H9 (cell line): ENCODE data around the gene DSTYK. TPM values are rescaled to one million over a fixed set of nuclear protein-coding genes. Genes with fewer than 3 reads are reported as not detected.

Experiments
- DNase-seq: peaks from one replicate; pipeline ENCODE4 v3.0.0-alpha.2; 2017
- H2AFZ ChIP-seq: one replicate; pipeline ENCODE4 v1.6.1; 2013; ENCODE audit warnings: mild to moderate bottlenecking, low read length, control low read depth, moderate library complexity
- H2AK5ac ChIP-seq: 2 replicates; pipeline ENCODE4 v1.6.1; 2013; ENCODE audit warnings: low read length, control low read depth, mixed read lengths; ENCODE audit not compliant: insufficient read length
- H2BK120ac ChIP-seq: one replicate; pipeline ENCODE4 v1.6.1; 2013; ENCODE audit warnings: low read depth, mild to moderate bottlenecking, low read length, control low read depth, inconsistent platforms; ENCODE audit not compliant: poor library complexity, severe bottlenecking
- H2BK12ac ChIP-seq: 2 replicates; pipeline ENCODE4 v1.6.1; 2013; ENCODE audit warnings: low read length, control low read depth, mixed read lengths, low read depth; ENCODE audit not compliant: insufficient read length
- H2BK15ac ChIP-seq: 2 replicates; pipeline ENCODE4 v1.6.1; 2013; ENCODE audit warnings: low read depth, low read length, control low read depth
- H2BK20ac ChIP-seq: one replicate; pipeline ENCODE4 v1.6.1; 2013; ENCODE audit warnings: low read depth, mild to moderate bottlenecking, low read length, control low read depth, inconsistent platforms; ENCODE audit not compliant: poor library complexity, severe bottlenecking
- H2BK5ac ChIP-seq: 2 replicates; pipeline ENCODE4 v1.6.1; 2013; ENCODE audit warnings: low read length, control low read depth, mixed read lengths; ENCODE audit not compliant: insufficient read length
- H3K14ac ChIP-seq: 2 replicates; pipeline ENCODE4 v1.6.1; 2013; ENCODE audit warnings: low read length, control low read depth; ENCODE audit not compliant: insufficient read depth
- H3K18ac ChIP-seq: 2 replicates; pipeline ENCODE4 v1.6.1; 2013; ENCODE audit warnings: low read depth, mild to moderate bottlenecking, mixed read lengths, low read length, control low read depth; ENCODE audit not compliant: insufficient read length
- H3K23ac ChIP-seq: 2 replicates; pipeline ENCODE4 v1.6.1; 2013; ENCODE audit warnings: low read length, control low read depth, mixed read lengths, low read depth; ENCODE audit not compliant: insufficient read length
- H3K23me2 ChIP-seq: 2 replicates; pipeline ENCODE4 v1.6.1; 2013; ENCODE audit warnings: low read depth, mild to moderate bottlenecking, mixed read lengths, low read length, control low read depth; ENCODE audit not compliant: insufficient read length, poor library complexity, severe bottlenecking
- H3K27ac ChIP-seq: 2 replicates; pipeline ENCODE4 v1.5.1; 2013; ENCODE audit warnings: low read length, control low read depth, mixed read lengths, low read depth; ENCODE audit not compliant: insufficient read length
- H3K27me3 ChIP-seq: 2 replicates; pipeline ENCODE4 v1.6.1; 2013; ENCODE audit warnings: low read length, control low read depth, inconsistent platforms; ENCODE audit not compliant: insufficient read depth
- H3K4ac ChIP-seq: 2 replicates; pipeline ENCODE4 v1.6.1; 2013; ENCODE audit warnings: low read depth, mild to moderate bottlenecking, control low read depth, inconsistent platforms, low read length, moderate library complexity
- H3K4me1 ChIP-seq: 2 replicates; pipeline ENCODE4 v1.6.1; 2013; ENCODE audit warnings: low read length, control low read depth, inconsistent platforms; ENCODE audit not compliant: insufficient read depth
- H3K4me2 ChIP-seq: 2 replicates; pipeline ENCODE4 v1.6.1; 2013; ENCODE audit warnings: low read length, control low read depth, mixed read lengths; ENCODE audit not compliant: insufficient read length, insufficient read depth
- H3K56ac ChIP-seq: 2 replicates; pipeline ENCODE4 v1.6.1; 2013; ENCODE audit warnings: low read depth, mild to moderate bottlenecking, mixed read lengths, low read length, control low read depth; ENCODE audit not compliant: insufficient read length
- H3K79me1 ChIP-seq: 2 replicates; pipeline ENCODE4 v1.6.1; 2013; ENCODE audit warnings: low read depth, mild to moderate bottlenecking, moderate library complexity, low read length, control low read depth, inconsistent platforms; ENCODE audit not compliant: insufficient read depth, poor library complexity, severe bottlenecking
- H3K79me2 ChIP-seq: 2 replicates; pipeline ENCODE4 v1.6.1; 2013; ENCODE audit warnings: low read length, control low read depth, inconsistent platforms; ENCODE audit not compliant: insufficient read depth
- H3K9ac ChIP-seq: 2 replicates; pipeline ENCODE4 v1.6.1; 2013; ENCODE audit warnings: low read length, control low read depth, mixed read lengths; ENCODE audit not compliant: insufficient read length; ENCODE audit errors: extremely low read depth
- H3K9me3 ChIP-seq: one replicate; pipeline ENCODE4 v1.6.1; 2013; ENCODE audit warnings: low read depth, low read length, inconsistent platforms; ENCODE audit not compliant: control insufficient read depth
- H3T11ph ChIP-seq: one replicate; pipeline ENCODE4 v1.6.1; 2013; ENCODE audit warnings: mild to moderate bottlenecking, low read length, control low read depth, inconsistent platforms
- H4K20me1 ChIP-seq: one replicate; pipeline ENCODE4 v1.6.1; 2013; ENCODE audit not compliant: control insufficient read depth, insufficient read length, insufficient read depth
- H4K5ac ChIP-seq: 2 replicates; pipeline ENCODE4 v1.6.1; 2013; ENCODE audit warnings: low read depth, mild to moderate bottlenecking, mixed read lengths, low read length, control low read depth; ENCODE audit not compliant: insufficient read length
- H4K8ac ChIP-seq: replicated peaks from 2 replicates; pipeline ENCODE4 v1.6.1; 2013; ENCODE audit warnings: low read length, control low read depth, mixed read lengths, low read depth; ENCODE audit not compliant: insufficient read length
- H4K91ac ChIP-seq: 2 replicates; pipeline ENCODE4 v1.6.1; 2013; ENCODE audit warnings: low read depth, mild to moderate bottlenecking, moderate library complexity, mixed read lengths, low read length, control low read depth; ENCODE audit not compliant: insufficient read length
- H3K27ac Mint-ChIP-seq, 3 experiments: 2 replicates in 2 of 3; 3 replicates in 1 of 3; pipeline ENCODE4 v1.8.0; 2020 to 2021; ENCODE audit warnings: mixed read lengths in 3 of 3, mild to moderate bottlenecking in 1 of 3, moderate library complexity in 1 of 3
- H3K27me3 Mint-ChIP-seq: 2 replicates; pipeline ENCODE4 v1.8.0; 2021; ENCODE audit warnings: low read depth, mild to moderate bottlenecking, moderate library complexity, mixed read lengths
- H3K36me3 Mint-ChIP-seq, 3 experiments: 2 replicates in 2 of 3; 3 replicates in 1 of 3; pipeline ENCODE4 v1.8.0; 2020 to 2021; ENCODE audit warnings: low read depth in 3 of 3, mixed read lengths in 3 of 3; ENCODE audit not compliant: insufficient read depth in 1 of 3
- H3K4me1 Mint-ChIP-seq, 2 experiments: 2 replicates each; pipeline ENCODE4 v1.8.0; 2020; ENCODE audit warnings: mixed read lengths in 2 of 2
- H3K4me3 Mint-ChIP-seq, 2 experiments: 2 replicates in 1 of 2; 3 replicates in 1 of 2; pipeline ENCODE4 v1.8.0; 2020 to 2021; ENCODE audit warnings: mild to moderate bottlenecking in 2 of 2, mixed read lengths in 2 of 2, moderate library complexity in 1 of 2
- H3K9me3 Mint-ChIP-seq, 2 experiments: 2 replicates in 1 of 2; 3 replicates in 1 of 2; pipeline ENCODE4 v1.8.0; 2020; ENCODE audit warnings: mild to moderate bottlenecking in 2 of 2, mixed read lengths in 2 of 2, moderate library complexity in 1 of 2
- total RNA-seq: library from RNA; stranded (reverse); gene quantifications from 2 replicates; pipeline ENCODE4 v1.2.1, GENCODE V29; 2021
- TF ChIP-seq, protein P1 (sequence below): fragments of 200-600 bp; sonication (generic); conservative IDR thresholded peaks from 3 replicates; pipeline ENCODE4 v1.8.0; 2021; ENCODE audit warnings: antibody characterized with exemption, mild to moderate bottlenecking

Gene DSTYK
- total RNA-seq, 1 experiment from 2014 or later: 8.5 TPM

DNA sequence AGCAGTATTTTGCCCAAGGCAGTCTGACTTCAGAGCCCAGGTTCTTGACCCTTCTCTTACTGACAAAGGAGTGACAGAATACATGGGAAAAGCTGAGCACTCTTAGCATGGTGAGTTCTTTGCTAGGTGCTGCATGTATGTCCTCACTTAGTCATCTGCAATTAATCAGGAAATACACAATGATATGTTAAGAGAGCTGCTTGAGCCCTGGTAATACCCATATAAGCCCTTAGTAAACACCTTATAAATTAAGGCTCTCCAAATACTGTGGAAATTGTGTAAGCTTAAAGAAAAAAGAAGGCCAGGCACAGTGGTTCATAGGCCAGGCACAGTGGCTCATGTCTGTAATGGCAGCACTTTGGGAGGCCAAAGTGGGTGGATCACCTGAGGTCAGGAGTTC lies 113.3 kb downstream of the DSTYK start:
- no peak overlapping the region for H2BK120ac ChIP-seq
- no peak overlapping the region for H3K56ac ChIP-seq
- no peak overlapping the region for H3K9ac ChIP-seq
- H3K9me3 ChIP-seq: no peaks in the 10 kb centered on the region
- no peaks in the 10 kb centered on the region for H3K27me3 Mint-ChIP-seq
- H2BK5ac ChIP-seq: no peak overlapping the region
- H3K14ac ChIP-seq: no peak overlapping the region
- H3K79me2 ChIP-seq: no peaks in the 10 kb centered on the region
- H3K4me1 Mint-ChIP-seq: no peaks in the 10 kb centered on the region
- DNase-seq: no peak
- H4K5ac ChIP-seq: no peak overlapping the region
- no peak overlapping the region for H3K27ac Mint-ChIP-seq
- H3K4me3 Mint-ChIP-seq: no peak overlapping the region
- no peak overlapping the region for H3K23ac ChIP-seq
- peaks cover 46 to 91% (median 88%) of the 10 kb centered on the region in 3 experiments for H3K36me3 Mint-ChIP-seq
- H3K4ac ChIP-seq: no peak overlapping the region
- H4K91ac ChIP-seq: no peak overlapping the region
- H3K79me1 ChIP-seq: no peaks in the 10 kb centered on the region
- no peak overlapping the region for H2BK15ac ChIP-seq
- H4K8ac ChIP-seq: no peak overlapping the region
- no peak overlapping the region for H3K4me2 ChIP-seq
- H4K20me1 ChIP-seq: no peaks in the 10 kb centered on the region
- H3K18ac ChIP-seq: no peak overlapping the region
- no peak overlapping the region for H2AK5ac ChIP-seq
- no peak overlapping the region for H3K27ac ChIP-seq
- no peak overlapping the region for H2AFZ ChIP-seq
- H2BK12ac ChIP-seq: no peak overlapping the region
- no peaks in the 10 kb centered on the region for H3K9me3 Mint-ChIP-seq
- no peak overlapping the region for H3T11ph ChIP-seq
- H3K4me1 ChIP-seq: no peaks in the 10 kb centered on the region
- H3K23me2 ChIP-seq: no peaks in the 10 kb centered on the region
- no peak overlapping the region for H2BK20ac ChIP-seq
- H3K27me3 ChIP-seq: no peaks in the 10 kb centered on the region
- TF ChIP-seq, protein P1, sequence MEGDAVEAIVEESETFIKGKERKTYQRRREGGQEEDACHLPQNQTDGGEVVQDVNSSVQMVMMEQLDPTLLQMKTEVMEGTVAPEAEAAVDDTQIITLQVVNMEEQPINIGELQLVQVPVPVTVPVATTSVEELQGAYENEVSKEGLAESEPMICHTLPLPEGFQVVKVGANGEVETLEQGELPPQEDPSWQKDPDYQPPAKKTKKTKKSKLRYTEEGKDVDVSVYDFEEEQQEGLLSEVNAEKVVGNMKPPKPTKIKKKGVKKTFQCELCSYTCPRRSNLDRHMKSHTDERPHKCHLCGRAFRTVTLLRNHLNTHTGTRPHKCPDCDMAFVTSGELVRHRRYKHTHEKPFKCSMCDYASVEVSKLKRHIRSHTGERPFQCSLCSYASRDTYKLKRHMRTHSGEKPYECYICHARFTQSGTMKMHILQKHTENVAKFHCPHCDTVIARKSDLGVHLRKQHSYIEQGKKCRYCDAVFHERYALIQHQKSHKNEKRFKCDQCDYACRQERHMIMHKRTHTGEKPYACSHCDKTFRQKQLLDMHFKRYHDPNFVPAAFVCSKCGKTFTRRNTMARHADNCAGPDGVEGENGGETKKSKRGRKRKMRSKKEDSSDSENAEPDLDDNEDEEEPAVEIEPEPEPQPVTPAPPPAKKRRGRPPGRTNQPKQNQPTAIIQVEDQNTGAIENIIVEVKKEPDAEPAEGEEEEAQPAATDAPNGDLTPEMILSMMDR: no peak
